WI38 (cell line): ENCODE data around the gene PHYHIPL.

Experiments used
- H3K4me3 ChIP-seq: 2 replicates; pipeline ENCODE4 v1.5.1; 2011; ENCODE audit warnings: low read depth, mild to moderate bottlenecking, control low read depth, low read length
- TF ChIP-seq, protein P1 (sequence below): IDR thresholded peaks from 2 replicates; pipeline ENCODE4 v1.5.1; 2012; ENCODE audit warnings: low read depth, mild to moderate bottlenecking, control low read depth, low read length

PHYHIPL gene

DNA sequence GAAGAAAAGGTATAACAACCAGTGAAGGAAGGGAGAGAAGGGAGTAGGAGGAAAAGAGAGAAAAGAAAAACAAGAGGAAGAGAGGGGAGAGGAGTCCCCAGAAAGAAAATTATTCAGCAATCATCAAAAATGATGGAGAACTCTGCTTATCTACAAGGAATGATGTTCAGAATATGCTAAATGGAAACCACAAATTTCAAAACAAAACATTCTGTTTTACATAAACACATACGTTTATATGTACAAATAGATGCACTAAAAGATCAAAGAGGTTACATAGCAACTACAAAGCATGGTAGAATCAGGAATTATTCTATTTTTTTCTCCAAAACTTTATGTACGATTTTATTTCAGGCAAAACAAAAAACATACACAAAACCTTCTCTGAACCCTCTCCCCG lies 94.0 kb downstream of the PHYHIPL start:
- no peak overlapping the region for H3K4me3 ChIP-seq
- TF ChIP-seq, protein P1, sequence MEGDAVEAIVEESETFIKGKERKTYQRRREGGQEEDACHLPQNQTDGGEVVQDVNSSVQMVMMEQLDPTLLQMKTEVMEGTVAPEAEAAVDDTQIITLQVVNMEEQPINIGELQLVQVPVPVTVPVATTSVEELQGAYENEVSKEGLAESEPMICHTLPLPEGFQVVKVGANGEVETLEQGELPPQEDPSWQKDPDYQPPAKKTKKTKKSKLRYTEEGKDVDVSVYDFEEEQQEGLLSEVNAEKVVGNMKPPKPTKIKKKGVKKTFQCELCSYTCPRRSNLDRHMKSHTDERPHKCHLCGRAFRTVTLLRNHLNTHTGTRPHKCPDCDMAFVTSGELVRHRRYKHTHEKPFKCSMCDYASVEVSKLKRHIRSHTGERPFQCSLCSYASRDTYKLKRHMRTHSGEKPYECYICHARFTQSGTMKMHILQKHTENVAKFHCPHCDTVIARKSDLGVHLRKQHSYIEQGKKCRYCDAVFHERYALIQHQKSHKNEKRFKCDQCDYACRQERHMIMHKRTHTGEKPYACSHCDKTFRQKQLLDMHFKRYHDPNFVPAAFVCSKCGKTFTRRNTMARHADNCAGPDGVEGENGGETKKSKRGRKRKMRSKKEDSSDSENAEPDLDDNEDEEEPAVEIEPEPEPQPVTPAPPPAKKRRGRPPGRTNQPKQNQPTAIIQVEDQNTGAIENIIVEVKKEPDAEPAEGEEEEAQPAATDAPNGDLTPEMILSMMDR, result no peak

DNA sequence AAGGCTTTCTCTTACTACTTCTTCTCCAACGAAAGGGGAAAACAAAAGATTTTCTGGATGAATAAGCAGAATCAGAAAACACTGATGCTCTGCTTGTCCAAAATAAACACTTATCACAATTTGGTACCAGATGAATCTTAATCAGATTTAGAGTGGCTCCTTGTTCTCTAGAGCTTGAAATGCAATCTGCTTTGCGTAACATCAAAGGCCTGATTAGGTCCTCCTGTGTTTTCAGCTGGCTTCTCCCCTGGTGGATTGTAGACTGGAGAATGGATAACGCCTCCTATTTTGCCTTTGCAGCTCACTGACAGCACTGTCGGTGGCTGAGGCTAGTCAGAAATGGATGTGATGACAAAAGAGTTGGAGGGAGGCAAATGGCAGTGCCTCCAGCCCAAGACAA lies 94.7 kb downstream of the PHYHIPL start:
- H3K4me3 ChIP-seq, result no peak overlapping the region
- TF ChIP-seq, protein P1, result no peak

DNA sequence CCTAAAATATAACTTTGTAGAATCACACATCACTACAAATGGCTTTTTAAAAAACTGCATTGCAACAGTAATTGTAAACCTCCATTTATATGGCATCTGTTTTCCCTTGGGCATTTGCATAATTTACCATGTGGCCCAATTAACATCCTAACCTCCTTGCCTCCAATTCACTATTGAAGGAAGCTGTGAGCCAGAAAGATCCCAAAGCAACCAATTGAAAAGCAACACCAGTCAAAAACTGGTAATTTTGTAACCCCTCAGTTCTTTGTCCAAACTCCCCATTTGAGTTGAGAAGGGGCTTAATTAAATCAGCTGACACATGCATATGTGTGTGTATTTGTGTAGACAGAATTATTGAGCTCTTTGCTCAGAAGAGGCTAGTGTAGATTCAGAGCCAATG lies 95.6 kb downstream of the PHYHIPL start:
- TF ChIP-seq, protein P1, result no peak
- H3K4me3 ChIP-seq, result no peak overlapping the region

DNA sequence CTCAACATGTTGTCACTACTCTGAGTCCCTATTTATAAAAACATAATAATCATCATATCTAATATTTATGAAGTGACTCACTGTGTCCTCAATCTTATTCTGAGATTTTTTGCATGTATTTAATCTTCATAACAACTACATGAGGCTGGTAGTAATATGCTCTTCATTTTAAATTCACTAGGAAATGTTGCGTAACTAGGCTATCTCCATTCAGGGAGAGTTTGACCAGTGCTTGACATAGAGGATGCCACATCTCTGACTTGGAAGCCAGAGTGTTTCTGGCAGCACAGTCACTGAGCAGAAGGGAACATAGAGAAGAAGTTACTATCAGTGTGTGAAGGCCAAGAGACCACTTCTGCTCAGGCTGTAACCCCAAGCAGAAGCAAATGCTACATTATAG lies 97.0 kb downstream of the PHYHIPL start:
- no peak overlapping the region for H3K4me3 ChIP-seq
- TF ChIP-seq, protein P1, result no peak

DNA sequence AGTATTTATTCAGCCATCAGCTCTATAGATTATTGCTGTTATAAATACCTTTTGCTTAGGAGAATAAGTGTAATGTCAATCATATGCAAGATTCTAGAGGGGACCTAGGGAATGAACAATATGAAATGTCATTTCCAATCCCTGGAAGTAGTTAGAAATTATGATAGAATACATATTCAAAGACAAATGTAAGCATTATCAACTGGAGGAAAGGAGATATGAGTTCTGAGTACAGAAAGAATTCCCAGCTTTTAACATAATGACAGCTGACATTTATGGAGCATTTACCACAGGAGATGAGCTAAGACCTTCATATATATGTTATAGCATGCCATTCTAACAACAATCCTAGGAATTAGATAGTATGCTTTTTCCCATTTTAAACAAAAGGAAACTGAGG lies 99.7 kb downstream of the PHYHIPL start:
- H3K4me3 ChIP-seq, result no peak overlapping the region
- TF ChIP-seq, protein P1, result no peak

DNA sequence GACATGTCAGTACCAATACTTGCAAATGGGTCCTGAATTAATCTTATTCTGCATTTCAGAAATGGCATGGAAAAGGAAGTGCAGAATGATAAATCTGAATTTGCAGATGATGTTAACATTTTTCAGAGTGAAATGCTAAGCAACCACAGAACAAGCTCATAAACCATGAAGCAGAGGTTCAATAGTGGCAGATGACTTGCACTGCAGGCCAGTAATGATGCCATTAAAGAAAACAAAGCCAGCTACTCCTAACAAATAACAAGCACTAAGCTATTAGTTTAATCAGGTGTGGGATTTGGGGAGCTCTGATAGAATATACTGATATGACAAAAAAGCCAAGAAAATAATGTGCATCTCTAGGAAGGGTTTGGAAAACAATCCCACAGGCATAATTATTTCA lies 100.5 kb downstream of the PHYHIPL start:
- TF ChIP-seq, protein P1, result no peak
- H3K4me3 ChIP-seq, result no peak overlapping the region

DNA sequence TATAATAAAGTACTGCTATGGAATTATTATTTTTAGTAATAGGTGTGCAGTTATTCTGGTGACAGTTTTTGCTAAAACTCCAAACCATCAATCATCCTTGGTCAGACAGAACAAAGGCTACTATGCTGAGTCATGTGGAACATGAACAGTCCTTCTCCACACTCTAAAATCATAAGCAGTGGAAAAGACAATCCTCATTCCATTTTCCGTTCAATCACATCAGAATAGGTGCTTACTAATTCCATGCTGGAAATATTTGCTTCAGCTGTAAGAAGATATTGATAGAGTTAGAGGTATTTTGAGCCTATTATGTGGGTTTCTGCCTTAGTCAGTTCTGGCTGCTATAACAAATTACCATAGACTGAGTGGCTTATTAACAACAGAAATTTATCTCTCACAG lies 103.0 kb downstream of the PHYHIPL start:
- H3K4me3 ChIP-seq, result no peak overlapping the region
- TF ChIP-seq, protein P1, result no peak
